ENCODE data around the gene PIBF1. TPM values are rescaled to one million over a fixed set of nuclear protein-coding genes. Genes with fewer than 3 reads are reported as not detected.

PIBF1 gene
- total and polyA plus RNA-seq, 11 donors: 7.6 to 24.1 (median 12.8) TPM

GRCh38 chr13:73063166-73063565 is 281.2 kb downstream of the PIBF1 start:
- H3K9me3 ChIP-seq: no peaks in the 10 kb centered on the region
- no peak overlapping the region for H3K4me3 ChIP-seq
- TF ChIP-seq POLR2A (IDR thresholded peaks at IDR 0.05): no peak
- peaks cover 0 to 7% (median 0%) of the 10 kb centered on the region in 9 donors for H3K27me3 ChIP-seq
- 83 to 91% (median 88%) methylated on average over 3 of the region's 3 CpGs for WGBS, 4 donors
- ATAC-seq (no peak), DNase-seq (no peak)
- peaks cover 0 to 20% (median 2%) of the 10 kb centered on the region in 12 donors for H3K4me1 ChIP-seq
- H3K36me3 ChIP-seq: peaks cover 0 to 2% (median 0%) of the 10 kb centered on the region in 9 donors
- H3K27ac ChIP-seq: no peak overlapping the region
- intact Hi-C loops (cut with DNase I): loop anchor here in 2 of 10 donors (5.0 to 10.0 kb wide), 2 partner anchors 642 to 644 kb away; no protein-coding TSS in a partner anchor

- TF ChIP-seq POLR2A (IDR thresholded peaks at IDR 0.05) (no peak), CTCF (IDR thresholded peaks at IDR 0.05) (no peak)
- Histone ChIP-seq H3K27ac (no peak overlapping the region), H3K4me1 (peaks cover 0 to 10% (median 0%) of the 10 kb centered on the region in 12 donors), H3K36me3 (peaks cover 0 to 2% (median 0%) of the 10 kb centered on the region in 9 donors), H3K4me3 (no peak overlapping the region), H3K27me3 (peaks cover 0 to 7% (median 0%) of the 10 kb centered on the region in 9 donors), H3K9me3 (no peaks in the 10 kb centered on the region)
- ATAC-seq: no peak
- intact Hi-C loops (cut with DNase I): loop anchor here in 1 of 10 donors (10.0 kb wide), 1 partner anchor 640 kb away; no protein-coding TSS in a partner anchor
- WGBS, 4 donors: 57 to 68% (median 60%) methylated on average over 2 of the region's 2 CpGs
- DNase-seq: no peak
Measured at GRCh38 chr13:73065036-73065435, 283.1 kb downstream of the PIBF1 start.

GRCh38 chr13:73065665-73066340 is 283.9 kb downstream of the PIBF1 start:
- no peaks in the 10 kb centered on the region for H3K27me3 ChIP-seq
- H3K9me3 ChIP-seq: no peaks in the 10 kb centered on the region
- TF ChIP-seq CTCF (IDR thresholded peaks at IDR 0.05): no peak
- no peak for TF ChIP-seq POLR2A (IDR thresholded peaks at IDR 0.05)
- WGBS, 4 donors: 92 to 95% (median 93%) methylated on average over 7 of the region's 7 CpGs
- H3K4me3 ChIP-seq: no peak overlapping the region
- H3K27ac ChIP-seq: no peak overlapping the region
- intact Hi-C loops (cut with DNase I): loop anchor here in 1 of 10 donors (10.0 kb wide), 1 partner anchor 639 kb away; no protein-coding TSS in a partner anchor
- no peak for DNase-seq
- H3K36me3 ChIP-seq: peaks cover 0 to 2% (median 0%) of the 10 kb centered on the region in 9 donors
- H3K4me1 ChIP-seq: peaks cover 0 to 3% (median 0%) of the 10 kb centered on the region in 12 donors
- ATAC-seq: no peak

Other genes starting within 250 kb of the PIBF1 start
- gene MZT1, start 54.5 kb upstream of the PIBF1 start, total RNA-seq: 1 to 10 TPM; 4.4 to 8.6 (median 6.9) TPM
- gene MZT1, start 54.5 kb upstream of the PIBF1 start, polyA plus RNA-seq: 10 to 100 TPM in 1 of 2 donors, 1 to 10 TPM in 1; 5.3 to 11.3 TPM
- gene BORA, start 54.2 kb upstream of the PIBF1 start, total RNA-seq: 1 to 10 TPM in 3 of 9 donors, under 1 TPM in 6; 0.35 to 4.0 (median 0.72) TPM
- gene BORA, start 54.2 kb upstream of the PIBF1 start, polyA plus RNA-seq: 1 to 10 TPM in 1 of 2 donors, under 1 TPM in 1; 0.19 to 1.8 TPM
- 10 to 100 TPM; 13.9 to 22.2 (median 17.7) TPM for gene DIS3, start 233 bp upstream of the PIBF1 start, total RNA-seq
- gene DIS3, start 233 bp upstream of the PIBF1 start, polyA plus RNA-seq: 10 to 100 TPM in 1 of 2 donors, 1 to 10 TPM in 1; 4.8 to 14.6 TPM

All from heart left ventricle (tissue), 16 donors.